K562 (cell line): ENCODE data around the gene SOX12. TPM values are rescaled to one million over a fixed set of nuclear protein-coding genes. Genes with fewer than 3 reads are reported as not detected.

ENCODE experiments used
- BHLHE40 ChIP-seq: IDR thresholded peaks from 2 replicates; pipeline ENCODE4 v1.6.1; 2011; ENCODE audit warnings: low read length, improper control_type of control experiment
- CBX3 ChIP-seq, 2 experiments: IDR thresholded peaks; 1 replicate in 1 of 2; 2 replicates in 1 of 2; pipeline ENCODE4 v1.6.1; 2012; ENCODE audit warnings: inconsistent platforms in 2 of 2, low read length in 2 of 2, borderline replicate concordance in 1 of 2, control low read depth in 1 of 2
- FOXJ3 ChIP-seq: sonication (generic); formaldehyde crosslinking; IDR thresholded peaks from 2 replicates; pipeline ENCODE4 v1.4.0; 2020; ENCODE audit warnings: mild to moderate bottlenecking, missing genetic modification reagents
- GTF3C2 ChIP-seq: IDR thresholded peaks from 3 replicates; pipeline ENCODE4 v1.6.1; 2011; ENCODE audit warnings: borderline replicate concordance, mild to moderate bottlenecking, moderate library complexity; ENCODE audit not compliant: insufficient read length; ENCODE audit errors: extremely low read depth
- JUN ChIP-seq, 2 experiments: sonication (generic) in 1 of 2; formaldehyde crosslinking in 1 of 2; IDR thresholded peaks; 2 replicates each; pipeline versions ENCODE4 v1.6.1 to v1.8.0; 2012 to 2022; ENCODE audit warnings: borderline replicate concordance in 2 of 2, mild to moderate bottlenecking in 2 of 2, improper control_type of control experiment in 1 of 2, low read depth in 1 of 2, low read length in 1 of 2, missing genetic modification reagents in 1 of 2
- JUND ChIP-seq, 2 experiments: IDR thresholded peaks; 2 replicates in 1 of 2; 3 replicates in 1 of 2; pipeline ENCODE4 v1.6.1; 2011; ENCODE audit warnings: borderline replicate concordance in 2 of 2, low read depth in 2 of 2, low read length in 2 of 2, improper control_type of control experiment in 1 of 2, missing biosample characterization in 1 of 2, missing genetic modification characterization in 1 of 2, missing genetic modification reagents in 1 of 2
- NCOA6 ChIP-seq: fragments of 450-650 bp; IDR thresholded peaks from 2 replicates; pipeline ENCODE4 v1.6.1; 2017; ENCODE audit warnings: mild to moderate bottlenecking
- RBM14 ChIP-seq: fragments of 200-400 bp; formaldehyde crosslinking; IDR thresholded peaks from 2 replicates; pipeline ENCODE4 v1.6.1; 2018; ENCODE audit warnings: low read depth, mild to moderate bottlenecking, low read length, moderate library complexity, borderline replicate concordance; ENCODE audit not compliant: insufficient read depth
- TBL1XR1 ChIP-seq, 2 experiments: IDR thresholded peaks; 2 replicates each; pipeline ENCODE4 v1.6.1; 2012; ENCODE audit warnings: improper control_type of control experiment in 2 of 2, low read length in 2 of 2, mild to moderate bottlenecking in 1 of 2
- TBP ChIP-seq: optimal IDR thresholded peaks from 2 replicates; pipeline ENCODE3; 2011; ENCODE audit warnings: low read depth, low read length, improper control_type of control experiment
- ZBTB11 ChIP-seq, 3 experiments: fragments of 200-800 bp in 1 of 3; fragments of 250-450 bp in 1 of 3; fragments of 450-650 bp in 1 of 3; sonication (Bioruptor Pico) in 1 of 3; sonication (Bioruptor generic) in 1 of 3; formaldehyde crosslinking in 1 of 3; IDR thresholded peaks; 2 replicates each; pipeline versions ENCODE4 v1.6.1 to v1.8.0; 2016 to 2022; ENCODE audit warnings: mild to moderate bottlenecking in 2 of 3, missing genetic modification characterization in 2 of 3, missing compliant biosample characterization in 1 of 3, moderate library complexity in 1 of 3
- ZNF165 ChIP-seq: fragments of 250-450 bp; sonication (Bioruptor Pico); IDR thresholded peaks from 2 replicates; pipeline ENCODE4 v1.4.0; 2020; ENCODE audit warnings: borderline replicate concordance
- ZNF3 ChIP-seq: fragments of 250-450 bp; sonication (Bioruptor Pico); IDR thresholded peaks from 2 replicates; pipeline ENCODE4 v1.5.0; 2021; ENCODE audit warnings: mild to moderate bottlenecking, moderate library complexity
- ZNF431 ChIP-seq: sonication (generic); formaldehyde crosslinking; IDR thresholded peaks from 2 replicates; pipeline ENCODE4 v1.8.0; 2022; ENCODE audit warnings: mild to moderate bottlenecking, missing genetic modification reagents
- polyA plus RNA-seq, 8 experiments: library from polyadenylated mRNA; depleted of rRNA in 4 of 8; stranded (reverse) in 5 of 8; unstranded in 3 of 8; fragments of >200 nt; fragmentation: Nextera tagmentation in 2 of 8; fragmentation: Illumina TruSeq in 1 of 8; extraction: Ambion mirVana in 2 of 8; extraction: Trizol in 1 of 8; gene quantifications; 2 replicates each; pipeline versions ENCODE4 v1.2.1 to v1.2.3, GENCODE V29; 2011 to 2014; ENCODE audit warnings: inconsistent platforms in 1 of 8, missing spikeins in 1 of 8
- total RNA-seq, 7 experiments: library from RNA; depleted of rRNA in 6 of 7; stranded (reverse); fragments of >200 nt in 6 of 7; fragmentation: Illumina TruSeq in 2 of 7; extraction: Trizol in 2 of 7; gene quantifications; 2 replicates each; pipeline versions ENCODE4 v1.2.1 to v1.2.3, GENCODE V29; 2011 to 2021; ENCODE audit warnings: low replicate concordance in 1 of 7
- TF ChIP-seq, protein P1 (sequence below): fragments of 450-650 bp; formaldehyde crosslinking; IDR thresholded peaks from 2 replicates; pipeline ENCODE4 v1.4.0; 2020; ENCODE audit warnings: mild to moderate bottlenecking
- TF ChIP-seq, protein P2 (sequence below): fragments of 250-450 bp; sonication (Bioruptor Pico); IDR thresholded peaks from 2 replicates; pipeline ENCODE4 v1.5.1; 2021; ENCODE audit warnings: mild to moderate bottlenecking

Gene SOX12
- total and polyA plus RNA-seq, 9 of the 15 experiments (the other 6 are each of a cell fraction or from before 2014, with no cell fraction given), result 0.42 to 26.3 (median 2.6) TPM

GRCh38 chr20:290084-290831, 35.1 kb upstream of the SOX12 start, which contains the start of gene C20orf96 (continued):
- TF ChIP-seq JUN (IDR thresholded peaks at IDR 0.05; ENCODE audit: borderline replicate concordance, low read depth, low read length), result no peak
- no peak for TF ChIP-seq JUN (CRISPR knock-in tag; IDR thresholded peaks at IDR 0.05; ENCODE audit: borderline replicate concordance)
- no peak for TF ChIP-seq ZBTB11 (CRISPR knock-in tag; IDR thresholded peaks at IDR 0.05)
- TF ChIP-seq CBX3 (IDR thresholded peaks at IDR 0.05; ENCODE audit: borderline replicate concordance in 1 of 2, low read length in 2 of 2), result no peak
- no peak for TF ChIP-seq FOXJ3
- no peak for TF ChIP-seq NCOA6
- TF ChIP-seq BHLHE40, result peak; percentile 76
- no peak for TF ChIP-seq ZNF165
- TF ChIP-seq TBP, result peak; percentile 42
- TF ChIP-seq, protein P1, sequence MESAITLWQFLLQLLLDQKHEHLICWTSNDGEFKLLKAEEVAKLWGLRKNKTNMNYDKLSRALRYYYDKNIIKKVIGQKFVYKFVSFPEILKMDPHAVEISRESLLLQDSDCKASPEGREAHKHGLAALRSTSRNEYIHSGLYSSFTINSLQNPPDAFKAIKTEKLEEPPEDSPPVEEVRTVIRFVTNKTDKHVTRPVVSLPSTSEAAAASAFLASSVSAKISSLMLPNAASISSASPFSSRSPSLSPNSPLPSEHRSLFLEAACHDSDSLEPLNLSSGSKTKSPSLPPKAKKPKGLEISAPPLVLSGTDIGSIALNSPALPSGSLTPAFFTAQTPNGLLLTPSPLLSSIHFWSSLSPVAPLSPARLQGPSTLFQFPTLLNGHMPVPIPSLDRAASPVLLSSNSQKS (CRISPR knock-in tag), result no peak
- TF ChIP-seq JUND (IDR thresholded peaks at IDR 0.05; ENCODE audit: borderline replicate concordance, low read depth, low read length), result no peak
- no peak for TF ChIP-seq JUND (tag; IDR thresholded peaks at IDR 0.05; ENCODE audit: borderline replicate concordance, low read depth, low read length)
- TF ChIP-seq, protein P2, sequence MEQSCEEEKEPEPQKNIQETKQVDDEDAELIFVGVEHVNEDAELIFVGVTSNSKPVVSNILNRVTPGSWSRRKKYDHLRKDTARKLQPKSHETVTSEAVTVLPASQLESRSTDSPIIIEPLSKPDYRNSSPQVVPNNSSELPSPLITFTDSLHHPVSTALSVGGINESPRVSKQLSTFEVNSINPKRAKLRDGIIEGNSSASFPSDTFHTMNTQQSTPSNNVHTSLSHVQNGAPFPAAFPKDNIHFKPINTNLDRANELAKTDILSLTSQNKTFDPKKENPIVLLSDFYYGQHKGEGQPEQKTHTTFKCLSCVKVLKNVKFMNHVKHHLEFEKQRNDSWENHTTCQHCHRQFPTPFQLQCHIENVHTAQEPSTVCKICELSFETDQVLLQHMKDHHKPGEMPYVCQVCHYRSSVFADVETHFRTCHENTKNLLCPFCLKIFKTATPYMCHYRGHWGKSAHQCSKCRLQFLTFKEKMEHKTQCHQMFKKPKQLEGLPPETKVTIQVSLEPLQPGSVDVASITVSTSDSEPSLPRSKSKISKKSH (CRISPR knock-in tag), result no peak
- no peak for TF ChIP-seq RBM14
- no peak for TF ChIP-seq ZNF431
- no peak for TF ChIP-seq ZNF3
- no peak for TF ChIP-seq TBL1XR1 (IDR thresholded peaks at IDR 0.05; ENCODE audit: low read length in 2 of 2)
- TF ChIP-seq GTF3C2, result no peak
